A549 treated with GW870086 at 1 μM for 4 hours (cell line): ENCODE results near the gene TM2D1. TPM values are rescaled to one million over a fixed set of nuclear protein-coding genes. Genes with fewer than 3 reads are reported as not detected.

Experiments used
- total RNA-seq: library from RNA; stranded (reverse); fragments of 200-300 nt; extraction: Qiagen RNA extraction; gene quantifications from 5 replicates; pipeline ENCODE4 v1.2.3, GENCODE V29; 2022; ENCODE audit warnings: low read depth

Gene TM2D1
- total RNA-seq, result 19.0 to 31.1 TPM (median 25.6 TPM) in 5 replicates

GRCh38 chr1:61724813-61725694 is at the start of gene TM2D1:
TM2D1 (minus strand) TSS chr1:61725141; CDS start chr1:61725120, 21 bp downstream.

DNA sequence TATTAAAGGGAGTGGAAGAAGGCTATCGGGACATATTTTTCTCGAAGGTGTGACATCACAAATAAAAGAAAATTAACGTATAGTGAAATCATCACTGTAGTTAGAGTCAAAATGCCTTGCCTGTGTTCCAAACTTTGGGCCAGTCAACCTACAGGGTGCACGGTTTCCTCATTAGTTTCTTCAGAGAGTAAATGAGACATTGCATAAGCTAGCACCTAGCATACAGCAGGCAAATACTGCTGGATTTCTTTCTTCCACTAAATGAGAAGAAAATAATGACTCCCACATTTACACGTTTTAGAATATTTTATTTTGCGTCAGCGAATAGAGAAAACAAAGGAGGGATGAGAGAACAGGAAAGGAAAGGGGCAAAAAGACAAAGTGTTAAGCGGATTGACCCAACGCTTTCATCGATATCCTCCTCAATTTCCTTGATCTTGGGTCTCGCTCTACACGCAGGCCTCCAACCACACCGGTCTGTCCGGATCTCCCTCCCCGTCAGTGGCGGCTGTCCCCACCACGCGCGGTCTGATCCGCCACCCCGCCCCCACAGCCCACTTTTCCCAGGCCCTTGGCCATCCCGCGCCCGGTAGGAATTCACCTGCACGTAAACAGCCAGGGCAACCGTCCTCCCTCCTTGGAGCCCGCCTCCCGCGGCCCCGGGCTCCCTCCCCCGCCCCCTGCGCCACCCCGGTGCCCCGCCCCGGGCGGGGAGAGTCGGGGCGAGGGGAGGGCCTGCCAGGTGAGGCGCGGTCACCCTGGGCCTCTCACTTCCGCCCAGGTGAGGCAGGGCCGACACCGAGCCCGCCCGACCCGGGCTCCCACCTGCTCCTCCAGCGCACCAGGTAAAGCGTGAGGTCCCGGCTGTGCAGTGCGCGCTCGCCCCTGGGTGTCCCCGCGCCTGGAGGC is 17.0 kb upstream of the TM2D1 start, which contains the start of gene PATJ:
TSS of gene PATJ (plus strand) at position 770 of the 909 bp plus-strand sequence. CDS start 20,413 bp downstream, outside the sequence.

Other genes starting within 250 kb of the TM2D1 start
- 2.8 to 4.6 TPM (median 4.0 TPM) in 5 replicates for gene PATJ, start 17.3 kb upstream of the TM2D1 start, total RNA-seq